HG02571 (cell line): ENCODE measurements around the gene GLTPD2.

ENCODE experiments used
- ATAC-seq: cut with Tn5 transposase; IDR thresholded peaks from one replicate; pipeline ENCODE4 v1.9.1; 2021; ENCODE audit warnings: mild to moderate bottlenecking, moderate library complexity; ENCODE audit not compliant: unreplicated experiment

GLTPD2 gene

DNA sequence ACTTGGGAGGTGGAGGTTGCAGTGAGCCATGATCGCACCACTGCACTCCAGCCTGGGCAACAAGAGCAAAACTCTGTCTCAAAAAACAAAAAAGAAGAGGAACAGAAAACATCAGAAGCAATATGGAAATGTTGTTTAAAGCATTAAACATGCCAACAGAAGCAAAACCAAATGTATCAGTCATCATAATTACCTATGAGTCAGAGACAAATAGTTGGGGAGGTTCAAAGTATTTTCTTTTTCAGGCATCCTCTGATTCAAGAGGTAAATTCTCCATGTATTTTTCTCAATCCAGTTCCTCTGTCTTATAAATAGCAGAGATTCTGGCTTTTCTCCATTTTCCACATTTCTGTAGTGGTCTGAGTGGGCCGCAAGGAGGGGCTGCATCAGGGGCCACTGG, 19.1 kb upstream of the GLTPD2 start:
- no peak for ATAC-seq

- ATAC-seq = no peak
Measured at GRCh38 chr17:4771519-4772234, 17.1 kb upstream of the GLTPD2 start, which contains the start of gene TM4SF5. Gene TM4SF5 (plus strand): TSS chr17:4771886. CDS start chr17:4771923, 37 bp downstream.

GRCh38 chr17:4772235-4772613, 16.5 kb upstream of the GLTPD2 start:
- no peak for ATAC-seq

DNA sequence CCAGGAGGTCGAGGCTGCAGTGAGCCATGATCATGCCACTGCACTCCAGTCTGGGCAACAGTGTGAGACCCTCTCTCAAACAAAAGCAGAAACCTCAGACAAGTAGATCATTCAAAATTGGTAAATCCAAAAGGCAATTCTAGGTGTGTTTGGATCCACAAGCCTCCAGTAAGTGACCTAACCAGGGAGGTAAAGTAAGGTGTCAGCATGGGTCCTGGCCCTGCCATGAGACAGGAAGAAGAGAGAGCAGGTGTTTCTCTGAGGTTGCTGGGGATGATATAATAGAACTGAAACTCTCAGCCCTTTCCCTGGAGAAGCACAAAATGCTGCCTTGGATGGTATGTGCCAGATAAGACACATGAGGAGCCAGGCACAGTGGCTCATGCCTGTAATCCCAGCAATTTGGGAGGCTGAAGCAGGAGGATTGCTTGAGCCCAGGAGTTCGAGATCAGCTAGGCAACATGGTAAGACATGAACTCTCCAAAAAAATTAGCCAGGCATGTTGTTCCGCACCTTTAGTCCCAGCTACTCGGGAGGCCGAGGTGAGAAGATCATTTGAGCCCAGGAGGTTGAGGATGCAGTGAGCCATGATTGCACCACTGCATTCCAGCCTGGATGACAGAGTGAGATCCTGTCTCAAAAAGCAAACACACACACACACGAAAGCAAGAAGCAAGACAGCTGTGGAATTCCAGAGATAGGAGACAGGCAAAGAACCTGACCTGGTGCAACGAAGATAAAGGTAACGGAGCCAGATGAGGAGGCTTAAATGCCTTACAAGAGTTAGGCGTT, 10.6 kb upstream of the GLTPD2 start:
- ATAC-seq = no peak

DNA sequence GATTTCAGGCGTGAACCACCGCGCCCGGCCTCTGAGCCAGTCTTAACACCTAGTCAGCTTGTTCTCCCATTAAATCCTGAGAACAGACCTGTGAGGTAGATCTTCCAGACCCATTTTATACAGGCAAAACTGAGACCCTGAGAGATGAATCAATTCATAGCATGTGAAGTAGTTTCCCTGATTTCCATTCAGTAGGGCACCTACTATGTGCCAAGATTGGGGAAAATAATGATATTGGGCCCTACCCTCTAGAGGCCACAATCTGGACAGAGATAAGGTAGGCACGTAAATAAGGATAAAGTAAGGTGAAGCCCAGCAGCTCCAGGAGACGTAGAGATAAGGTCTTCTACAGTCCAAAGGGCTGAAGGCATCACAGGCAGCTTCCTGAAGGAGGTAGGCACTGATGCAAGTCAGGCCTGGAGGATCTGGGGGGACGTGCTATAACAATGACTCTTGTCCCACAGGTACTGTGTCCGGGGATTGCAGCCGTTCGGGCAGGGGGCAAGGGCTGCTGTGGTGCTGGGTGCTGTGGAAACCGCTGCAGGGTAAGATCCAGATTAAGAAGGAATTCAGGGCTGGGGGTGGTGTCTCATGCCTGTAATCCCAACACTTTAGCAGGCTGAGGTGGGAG, 8.3 kb upstream of the GLTPD2 start:
- no peak for ATAC-seq

GRCh38 chr17:4782652-4783051, 6.1 kb upstream of the GLTPD2 start:
- ATAC-seq = no peak

DNA sequence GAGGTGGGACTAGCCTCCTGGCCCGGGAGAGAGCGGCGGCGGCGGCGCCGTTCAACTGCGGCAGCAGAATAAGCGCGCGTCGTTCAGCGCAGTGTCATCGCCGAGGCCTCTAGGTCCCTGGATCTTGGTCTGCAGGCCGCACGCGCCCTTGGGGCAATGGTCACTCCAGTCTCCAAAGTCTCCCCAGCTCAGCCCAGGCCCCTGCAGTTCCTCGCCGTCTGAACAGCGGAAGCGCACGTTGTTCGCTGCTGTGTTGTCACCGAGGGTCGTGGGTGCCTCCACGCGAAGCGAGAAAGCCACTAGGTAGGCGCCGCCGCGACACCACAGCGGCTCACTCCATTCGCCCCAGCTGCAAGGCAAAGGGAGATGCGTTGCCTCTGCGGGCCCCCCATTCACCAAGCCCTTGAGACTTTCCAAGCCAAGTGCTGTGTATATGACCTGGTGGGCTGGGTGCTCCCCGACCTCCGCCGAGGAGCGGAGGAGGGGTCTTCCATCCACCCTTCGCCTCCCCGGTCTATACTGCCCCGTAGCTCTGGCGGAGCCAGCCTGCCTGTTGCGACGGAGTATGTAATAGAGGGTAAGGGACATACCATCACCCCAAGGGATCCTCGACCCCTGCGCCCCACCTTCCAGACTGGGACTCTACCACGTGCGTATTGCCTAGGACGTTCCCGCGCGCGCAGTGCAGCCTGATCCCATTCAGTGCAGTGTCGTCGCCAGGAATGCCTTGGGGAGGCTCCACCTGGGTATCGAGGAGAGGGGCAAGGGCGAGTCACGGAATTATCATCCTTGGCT, 3.3 kb upstream of the GLTPD2 start:
- no peak for ATAC-seq

DNA sequence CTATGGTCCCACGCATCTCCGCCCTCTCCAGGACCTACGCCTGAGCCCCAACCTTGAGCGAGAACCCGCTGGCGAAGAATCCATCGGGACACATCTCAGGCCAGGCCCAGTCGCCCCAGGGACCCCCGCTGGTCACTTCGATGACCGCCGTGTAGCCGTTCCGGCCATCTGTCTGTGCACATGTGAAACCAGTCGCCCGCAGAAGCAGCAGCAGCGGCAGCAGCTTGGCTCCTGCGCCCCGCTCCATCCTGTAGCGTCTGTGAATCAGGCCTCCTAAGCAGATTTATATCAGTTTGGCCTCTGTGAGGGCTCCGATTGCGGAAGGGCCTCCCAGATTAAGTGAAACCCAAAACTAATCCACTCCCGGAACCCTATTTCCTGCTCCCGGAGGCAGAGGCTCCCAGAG, 2.7 kb upstream of the GLTPD2 start, which contains the start of gene VMO1:
VMO1 (minus strand) TSS at position 259 of the 406 bp plus-strand sequence; CDS start at position 247, 12 bp downstream.
- no peak for ATAC-seq

- no peak for ATAC-seq
Measured at GRCh38 chr17:4786516-4786915, 2.2 kb upstream of the GLTPD2 start.

- no peak for ATAC-seq
Measured at GRCh38 chr17:4788159-4788806, 481 bp upstream of the GLTPD2 start.

DNA sequence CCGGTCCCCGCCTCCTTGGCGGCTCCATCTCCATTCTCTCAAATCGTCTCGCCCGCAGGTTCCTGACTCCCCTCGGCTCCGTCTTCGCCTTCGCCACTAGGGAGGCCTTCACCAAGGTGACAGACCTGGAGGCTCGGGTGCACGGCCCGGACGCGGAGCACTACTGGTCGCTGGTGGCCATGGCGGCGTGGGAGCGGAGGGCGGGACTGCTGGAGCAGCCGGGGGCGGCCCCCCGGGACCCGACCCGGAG, 862 bp downstream of the GLTPD2 start:
- ATAC-seq = no peak

DNA sequence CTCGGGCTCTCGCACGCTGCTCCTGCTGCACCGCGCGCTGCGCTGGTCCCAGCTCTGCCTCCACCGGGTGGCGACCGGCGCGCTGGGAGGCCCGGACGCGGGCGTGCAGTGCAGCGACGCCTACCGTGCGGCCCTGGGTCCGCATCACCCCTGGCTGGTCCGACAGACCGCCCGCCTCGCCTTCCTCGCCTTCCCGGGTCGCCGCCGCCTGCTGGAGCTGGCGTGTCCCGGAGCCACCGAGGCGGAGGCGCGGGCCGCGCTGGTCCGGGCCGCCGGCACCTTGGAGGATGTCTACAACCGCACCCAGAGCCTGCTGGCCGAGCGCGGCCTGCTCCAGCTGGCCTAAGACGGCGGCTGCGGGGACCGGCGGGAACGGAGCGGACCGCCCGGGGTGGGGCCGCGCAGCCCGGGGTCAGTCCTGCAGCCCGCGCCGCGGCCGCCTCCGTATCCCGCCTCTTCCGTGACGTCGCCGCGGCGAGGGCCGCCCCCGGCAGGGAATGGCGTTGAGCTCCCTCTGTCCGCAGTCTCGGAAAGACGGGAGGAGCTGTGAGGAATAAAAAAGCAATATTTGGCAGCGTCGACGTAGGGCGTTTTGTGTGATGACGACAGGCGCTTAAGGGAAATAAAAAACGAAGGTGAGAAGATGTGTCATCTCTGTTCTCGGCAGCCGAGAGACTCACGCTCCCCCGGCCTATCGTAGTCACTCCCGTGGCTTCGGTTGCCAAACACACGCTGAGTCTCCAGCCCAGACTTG, 1.4 kb downstream of the GLTPD2 start:
- ATAC-seq = peak; percentile 87

GRCh38 chr17:4790705-4791088, 1.9 kb downstream of the GLTPD2 start:
- ATAC-seq = no peak

- ATAC-seq = no peak
Measured at GRCh38 chr17:4795168-4795567, 6.4 kb downstream of the GLTPD2 start.

- no peak for ATAC-seq
Measured at GRCh38 chr17:4796552-4796920, 7.8 kb downstream of the GLTPD2 start.

GRCh38 chr17:4800462-4801196, 11.9 kb downstream of the GLTPD2 start:
- no peak for ATAC-seq

DNA sequence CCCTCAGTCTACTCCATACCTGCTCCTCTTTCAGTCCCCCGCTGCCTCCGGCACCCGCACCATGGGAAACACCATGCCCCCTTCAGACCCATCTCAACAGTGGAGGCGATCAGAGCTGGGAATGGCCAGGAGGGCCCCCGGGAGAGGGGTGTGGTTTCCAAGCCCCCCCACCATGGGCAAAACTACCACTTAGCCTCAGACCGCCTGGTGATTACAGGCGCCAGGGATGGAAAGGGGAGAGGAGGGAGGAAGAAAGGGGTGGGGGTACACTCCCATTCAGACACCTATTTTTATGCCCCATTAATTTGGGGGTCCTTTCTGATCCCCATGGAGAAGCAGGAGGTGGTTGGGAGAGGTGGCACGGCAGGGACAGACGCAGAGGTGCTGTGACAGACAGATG, 13.5 kb downstream of the GLTPD2 start, which contains the start of gene C17orf114:
C17orf114 (minus strand) TSS at position 101 of the 400 bp plus-strand sequence.
- no peak for ATAC-seq

DNA sequence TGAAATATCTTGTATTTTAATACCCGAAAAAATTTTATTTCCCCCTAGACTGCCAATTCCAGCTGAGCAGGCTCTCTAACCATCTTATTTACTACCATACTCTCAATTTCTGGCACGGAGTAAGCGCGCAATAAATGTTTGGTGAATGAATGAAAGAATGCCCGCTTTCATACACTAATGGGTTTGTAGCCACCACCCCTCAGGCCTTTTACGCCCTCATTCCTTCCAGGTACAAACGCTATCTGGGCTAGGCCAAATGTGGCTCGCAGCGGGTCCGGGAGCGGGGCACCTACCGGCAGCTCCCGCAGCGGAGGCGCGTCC, 17.7 kb downstream of the GLTPD2 start:
- ATAC-seq = no peak

DNA sequence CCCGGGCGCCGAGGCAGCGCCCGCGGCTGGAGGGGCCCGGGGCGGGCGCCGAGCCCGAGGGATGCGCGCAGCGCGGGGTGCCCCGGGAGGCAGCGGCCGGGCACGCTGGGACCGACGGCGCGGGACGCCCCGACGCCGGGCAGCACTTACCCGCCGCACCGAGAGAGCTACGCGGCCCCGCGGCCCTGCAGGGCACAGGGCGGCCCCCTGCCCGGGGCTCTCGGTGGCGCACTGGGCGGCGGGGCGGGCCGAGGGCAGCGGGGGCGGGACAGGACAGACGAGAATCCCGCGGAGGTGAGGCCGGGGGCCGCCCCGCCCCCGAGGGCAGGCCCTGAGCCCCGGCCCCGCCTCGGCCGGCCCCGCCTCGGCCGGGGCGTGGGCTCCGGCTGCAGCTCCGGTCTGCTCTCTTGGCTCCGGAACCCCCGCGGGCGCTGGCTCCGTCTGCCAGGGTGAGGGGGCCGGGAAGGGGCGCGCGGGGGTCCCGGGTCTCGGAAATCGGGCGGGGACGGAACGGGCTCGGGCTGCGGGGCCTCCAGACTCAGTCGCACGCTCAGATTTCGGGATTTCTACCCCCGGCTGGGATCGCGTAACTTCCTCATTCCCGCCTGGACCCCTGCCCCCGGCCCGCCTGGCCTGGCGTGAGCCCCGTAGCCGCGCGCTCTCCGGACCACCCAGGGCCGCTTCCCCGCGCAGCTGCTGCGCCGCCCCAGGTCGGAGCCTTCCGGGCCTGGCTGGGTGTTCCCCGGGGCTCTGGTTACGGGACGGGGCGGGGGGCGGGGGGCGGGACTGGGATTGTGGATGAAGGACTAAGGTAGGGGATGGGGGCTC, 18.2 kb downstream of the GLTPD2 start, which contains the start of gene PLD2:
PLD2 (plus strand) TSS at position 376 of the 828 bp plus-strand sequence. CDS start 621 bp downstream, outside the sequence.
- peak; percentile 86 for ATAC-seq
